ENCODE data around the gene EPDR1.

The EPDR1 gene

GRCh38 chr7:37920305-37920848 lies at the start of gene EPDR1:
Gene EPDR1, plus strand, starts transcription at chr7:37920640. Its CDS starts 300 bp downstream, at chr7:37920940.
- no peak for DNase-seq

- no peak for DNase-seq
Measured at GRCh38 chr7:37882086-37882485, 38.4 kb upstream of the EPDR1 start.

GRCh38 chr7:37893359-37893758 lies 27.1 kb upstream of the EPDR1 start:
- DNase-seq: no peak

- DNase-seq: no peak
Measured at GRCh38 chr7:37894671-37895070, 25.8 kb upstream of the EPDR1 start.

GRCh38 chr7:37899712-37900247 lies 20.7 kb upstream of the EPDR1 start:
- no peak for DNase-seq

GRCh38 chr7:37901236-37901827 lies 19.1 kb upstream of the EPDR1 start:
- no peak for DNase-seq

GRCh38 chr7:37901890-37902524 lies 18.4 kb upstream of the EPDR1 start:
- DNase-seq: no peak

- no peak for DNase-seq
Measured at GRCh38 chr7:37908221-37908788, 12.1 kb upstream of the EPDR1 start.

- DNase-seq: no peak
Measured at GRCh38 chr7:37912756-37913155, 7.7 kb upstream of the EPDR1 start.

- no peak for DNase-seq
Measured at GRCh38 chr7:37915438-37915837, 5.0 kb upstream of the EPDR1 start.

GRCh38 chr7:37916017-37916672 lies 4.3 kb upstream of the EPDR1 start:
- no peak for DNase-seq

- no peak for DNase-seq
Measured at GRCh38 chr7:37916673-37917660, 3.5 kb upstream of the EPDR1 start, which contains the start of gene SFRP4. Gene SFRP4, minus strand, starts transcription at chr7:37916817. Its CDS starts 280 bp downstream, at chr7:37916537.

GRCh38 chr7:37918526-37918925 lies 1.9 kb upstream of the EPDR1 start:
- DNase-seq: no peak

- DNase-seq: no peak
Measured at GRCh38 chr7:37920849-37921805, 687 bp downstream of the EPDR1 start.

- DNase-seq: no peak
Measured at GRCh38 chr7:37921876-37922275, 1.4 kb downstream of the EPDR1 start.

GRCh38 chr7:37923996-37924395 lies 3.6 kb downstream of the EPDR1 start:
- DNase-seq: no peak

- DNase-seq: no peak
Measured at GRCh38 chr7:37924491-37925041, 4.1 kb downstream of the EPDR1 start.

GRCh38 chr7:37925620-37926019 lies 5.2 kb downstream of the EPDR1 start:
- no peak for DNase-seq

- DNase-seq: no peak
Measured at GRCh38 chr7:37927773-37928444, 7.5 kb downstream of the EPDR1 start.

- no peak for DNase-seq
Measured at GRCh38 chr7:37928878-37929277, 8.4 kb downstream of the EPDR1 start.

Data from DMS79 (cell line).